PC-9 (cell line): ENCODE results near the gene PI4KA.

Source experiments
- EZH2 ChIP-seq: fragments of 200-600 bp; sonication (generic); IDR thresholded peaks from 2 replicates; pipeline ENCODE4 v1.8.0; 2017; ENCODE audit warnings: antibody characterized with exemption, low read depth
- TF ChIP-seq, protein P1 (sequence below): fragments of 200-600 bp; sonication (generic); conservative IDR thresholded peaks from 2 replicates; pipeline ENCODE4 v1.6.1; 2017; ENCODE audit warnings: mixed run types, antibody characterized with exemption, mild to moderate bottlenecking, moderate library complexity

DNA sequence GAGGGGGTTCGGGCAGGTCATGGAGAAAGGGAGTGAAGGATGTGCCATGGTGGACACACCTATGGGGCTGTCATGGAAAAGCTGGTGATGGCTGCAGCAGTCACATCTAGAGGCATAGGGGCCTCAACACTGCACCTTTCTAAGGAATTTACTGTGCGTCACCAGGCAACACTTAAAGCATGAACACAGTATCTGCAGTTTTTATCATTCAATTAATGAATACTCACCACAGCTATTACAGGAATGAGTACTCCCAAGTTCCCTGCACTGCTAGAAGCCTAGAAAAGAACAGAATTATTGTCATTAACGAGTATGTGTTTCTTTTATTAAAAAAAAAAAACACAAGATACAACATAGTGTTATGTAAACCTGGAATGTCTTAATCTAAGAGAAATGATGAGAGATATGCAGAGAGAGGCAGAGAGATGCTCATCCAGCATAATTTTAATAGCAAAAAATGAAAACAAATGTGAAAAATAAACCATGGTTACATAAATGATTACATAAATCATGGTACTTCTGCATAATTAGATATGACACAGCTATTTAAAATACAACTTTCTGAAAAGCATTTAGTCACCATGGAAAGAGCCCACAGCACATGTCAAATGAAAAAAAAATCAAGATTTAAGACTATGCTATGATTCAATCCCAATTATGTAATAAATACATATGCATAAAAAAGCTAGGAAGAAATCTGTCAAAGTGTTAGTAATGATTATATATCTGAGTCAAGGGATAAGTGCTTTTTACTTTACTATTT lies 65.5 kb downstream of the PI4KA start:
- TF ChIP-seq, protein P1, sequence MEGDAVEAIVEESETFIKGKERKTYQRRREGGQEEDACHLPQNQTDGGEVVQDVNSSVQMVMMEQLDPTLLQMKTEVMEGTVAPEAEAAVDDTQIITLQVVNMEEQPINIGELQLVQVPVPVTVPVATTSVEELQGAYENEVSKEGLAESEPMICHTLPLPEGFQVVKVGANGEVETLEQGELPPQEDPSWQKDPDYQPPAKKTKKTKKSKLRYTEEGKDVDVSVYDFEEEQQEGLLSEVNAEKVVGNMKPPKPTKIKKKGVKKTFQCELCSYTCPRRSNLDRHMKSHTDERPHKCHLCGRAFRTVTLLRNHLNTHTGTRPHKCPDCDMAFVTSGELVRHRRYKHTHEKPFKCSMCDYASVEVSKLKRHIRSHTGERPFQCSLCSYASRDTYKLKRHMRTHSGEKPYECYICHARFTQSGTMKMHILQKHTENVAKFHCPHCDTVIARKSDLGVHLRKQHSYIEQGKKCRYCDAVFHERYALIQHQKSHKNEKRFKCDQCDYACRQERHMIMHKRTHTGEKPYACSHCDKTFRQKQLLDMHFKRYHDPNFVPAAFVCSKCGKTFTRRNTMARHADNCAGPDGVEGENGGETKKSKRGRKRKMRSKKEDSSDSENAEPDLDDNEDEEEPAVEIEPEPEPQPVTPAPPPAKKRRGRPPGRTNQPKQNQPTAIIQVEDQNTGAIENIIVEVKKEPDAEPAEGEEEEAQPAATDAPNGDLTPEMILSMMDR: no peak
- no peak for TF ChIP-seq EZH2
